NK-92 (cell line): ENCODE results near the gene IFI27.
"Not testable (repeated sequence)": the region's sequence is repeated elsewhere in the genome, so short reads cannot be mapped to it uniquely, and the experiment has no call there.

Source experiments
- DNase-seq: peaks from one replicate; lab custom pipeline; 2025; ENCODE audit not compliant: unreplicated experiment; lab: John Stamatoyannopoulos, UW

IFI27 gene

GRCh38 chr14:94145902-94146527 is 35.5 kb downstream of the IFI27 start:
- no peak for DNase-seq

- no peak for DNase-seq
Measured at GRCh38 chr14:94152676-94153075, 42.1 kb downstream of the IFI27 start.

- DNase-seq = no peak
Measured at GRCh38 chr14:94153750-94154342, 43.3 kb downstream of the IFI27 start.

GRCh38 chr14:94156143-94156542 is 45.6 kb downstream of the IFI27 start:
- not testable (repeated sequence) for DNase-seq

GRCh38 chr14:94157197-94157596 is 46.7 kb downstream of the IFI27 start:
- no peak for DNase-seq

GRCh38 chr14:94158239-94158883 is 47.8 kb downstream of the IFI27 start:
- DNase-seq = no peak

GRCh38 chr14:94161058-94161457 is 50.5 kb downstream of the IFI27 start:
- DNase-seq = no peak

GRCh38 chr14:94161981-94162380 is 51.4 kb downstream of the IFI27 start:
- no peak for DNase-seq

GRCh38 chr14:94162466-94162865 is 51.9 kb downstream of the IFI27 start:
- no peak for DNase-seq

- no peak for DNase-seq
Measured at GRCh38 chr14:94163796-94164195, 53.3 kb downstream of the IFI27 start.

- DNase-seq = no peak
Measured at GRCh38 chr14:94164685-94165431, 54.3 kb downstream of the IFI27 start.

- no peak for DNase-seq
Measured at GRCh38 chr14:94165744-94166143, 55.2 kb downstream of the IFI27 start.
